IPS DF 4.7 (cell line): Measurements from ENCODE around the gene GLRX3.
"Not testable (repeated sequence)": the region's sequence is repeated elsewhere in the genome, so short reads cannot be mapped to it uniquely, and the experiment has no call there.

Experiments
- DNase-seq: peaks from one replicate; pipeline ENCODE4 v3.0.0-alpha.2; 2013; ENCODE audit warnings: low spot score; ENCODE audit errors: extremely low read depth

The GLRX3 gene

GRCh38 chr10:130136226-130137089 is at the start of gene GLRX3:
GLRX3 (plus strand) TSS chr10:130136391; CDS start chr10:130136421, 30 bp downstream.
- DNase-seq, result peak; percentile 19

- DNase-seq, result not testable (repeated sequence)
These were observed 45.6 kb upstream of the GLRX3 start for GRCh38 chr10:130090565-130090964.

GRCh38 chr10:130099344-130099743 is 36.8 kb upstream of the GLRX3 start:
- no peak for DNase-seq

GRCh38 chr10:130105724-130106123 is 30.5 kb upstream of the GLRX3 start:
- DNase-seq, result no peak

- not testable (repeated sequence) for DNase-seq
These were observed 28.0 kb upstream of the GLRX3 start for GRCh38 chr10:130108146-130108545.

- no peak for DNase-seq
These were observed 27.1 kb upstream of the GLRX3 start for GRCh38 chr10:130108934-130109604.

GRCh38 chr10:130109796-130110245 is 26.4 kb upstream of the GLRX3 start:
- DNase-seq, result no peak

- no peak for DNase-seq
These were observed 25.7 kb upstream of the GLRX3 start, which contains the start of gene C10orf143 for GRCh38 chr10:130110246-130111112. C10orf143 (minus strand) TSS chr10:130110830; CDS start chr10:130110772, 58 bp downstream.

- no peak for DNase-seq
These were observed 24.9 kb upstream of the GLRX3 start for GRCh38 chr10:130111113-130111851.

- DNase-seq, result no peak
These were observed 24.4 kb upstream of the GLRX3 start for GRCh38 chr10:130111852-130112180.

- DNase-seq, result no peak
These were observed 23.4 kb upstream of the GLRX3 start for GRCh38 chr10:130112821-130113220.

- not testable (repeated sequence) for DNase-seq
These were observed 19.2 kb upstream of the GLRX3 start for GRCh38 chr10:130116942-130117341.

GRCh38 chr10:130117535-130117934 is 18.7 kb upstream of the GLRX3 start:
- DNase-seq, result not testable (repeated sequence)

- no peak for DNase-seq
These were observed 14.6 kb upstream of the GLRX3 start for GRCh38 chr10:130121486-130122079.

- no peak for DNase-seq
These were observed 8.7 kb upstream of the GLRX3 start for GRCh38 chr10:130127364-130128061.

GRCh38 chr10:130128062-130128781 is 8.0 kb upstream of the GLRX3 start:
- no peak for DNase-seq

- no peak for DNase-seq
These were observed 7.3 kb upstream of the GLRX3 start for GRCh38 chr10:130128922-130129321.

GRCh38 chr10:130135676-130136225 is 440 bp upstream of the GLRX3 start:
- DNase-seq, result no peak

GRCh38 chr10:130137090-130137448 is 878 bp downstream of the GLRX3 start:
- no peak for DNase-seq
